ENCODE data around the gene RFXAP. TPM values are rescaled to one million over a fixed set of nuclear protein-coding genes. Genes with fewer than 3 reads are reported as not detected.

RFXAP gene
- polyA plus RNA-seq, 1 of the 3 experiments (the other 2 are of a cell fraction), result 4.1 TPM

GRCh38 chr13:36857253-36857652, 38.2 kb downstream of the RFXAP start:
- Histone ChIP-seq H3K9ac (no peak overlapping the region), H2AFZ (ENCODE audit: low read depth) (no peak overlapping the region), H3K9me2 (no peaks in the 10 kb centered on the region), H3K4me3 (ENCODE audit: low read depth in 2 of 2, low read length in 1 of 2) (no peak overlapping the region), H3K36me3 (replicated peaks in 1 of 2; ENCODE audit: control insufficient read depth in 1 of 2, insufficient read depth in 2 of 2, low read length in 1 of 2) (peaks cover 0 to 29% of the 10 kb centered on the region in 2 experiments), H3K79me2 (ENCODE audit: insufficient read depth) (peaks cover 8% of the 10 kb centered on the region; the same call in 1 of the 2 replicates), H3K27ac (ENCODE audit: low read depth in 2 of 2, low read length in 1 of 2) (no peak overlapping the region), H3K4me2 (no peak overlapping the region), H3K27me3 (ENCODE audit: insufficient read depth) (no peaks in the 10 kb centered on the region), H3K4me1 (ENCODE audit: control insufficient read depth in 1 of 2, insufficient read depth in 2 of 2, low read depth in 1 of 2, low read length in 1 of 2) (peaks cover 0 to 4% of the 10 kb centered on the region in 2 experiments; a peak in 1 of 4 replicates), H3F3A (replicated peaks; ENCODE audit: insufficient read depth) (peaks cover 5% of the 10 kb centered on the region), H4K20me1 (ENCODE audit: insufficient read depth) (no peaks in the 10 kb centered on the region), H3K9me3 (no peaks in the 10 kb centered on the region)
- CTCF ChIA-PET, result interaction anchor here (1.0 to 17.7 kb wide), 14 partner anchors 9 to 143 kb away, joined by 3 to 275 read pairs (median 6); partner anchors contain the start of genes ALG5 and EXOSC8
- POLR2A ChIA-PET, result no interaction called here
- no peak for DNase-seq
- TF ChIP-seq JUND (IDR thresholded peaks at IDR 0.05), result no peak
- TF ChIP-seq YY1 (IDR thresholded peaks at IDR 0.05; ENCODE audit: low read depth), result no peak
- TF ChIP-seq USF2 (IDR thresholded peaks at IDR 0.05; ENCODE audit: borderline replicate concordance, low read depth, low read length), result no peak
- TF ChIP-seq REST (IDR thresholded peaks at IDR 0.05; ENCODE audit: low read depth, low read length), result no peak
- no peak for TF ChIP-seq RXRA (IDR thresholded peaks at IDR 0.05; ENCODE audit: borderline replicate concordance, low read depth)
- TF ChIP-seq TEAD4 (IDR thresholded peaks at IDR 0.05; ENCODE audit: borderline replicate concordance, insufficient read depth), result no peak
- TF ChIP-seq RFX5 (IDR thresholded peaks at IDR 0.05; ENCODE audit: low read length), result no peak
- TF ChIP-seq CHD2 (IDR thresholded peaks at IDR 0.05; ENCODE audit: low read length, partially characterized antibody), result no peak
- no peak for TF ChIP-seq POLR2AphosphoS5 (IDR thresholded peaks at IDR 0.05; ENCODE audit: low read depth, low read length)
- TF ChIP-seq MAX (IDR thresholded peaks at IDR 0.05; ENCODE audit: low read depth), result no peak
- no peak for TF ChIP-seq TCF12 (IDR thresholded peaks at IDR 0.05)
- no peak for TF ChIP-seq EP300 (IDR thresholded peaks at IDR 0.05; ENCODE audit: borderline replicate concordance in 1 of 2, low read depth in 1 of 2, low read length in 1 of 2)
- TF ChIP-seq GATA2 (CRISPR knock-in tag; IDR thresholded peaks at IDR 0.05), result no peak
- TF ChIP-seq FOSL2 (IDR thresholded peaks at IDR 0.05; ENCODE audit: borderline replicate concordance, low read depth), result no peak
